GM23338 (cell line): ENCODE results near the gene CFAP77. TPM values are rescaled to one million over a fixed set of nuclear protein-coding genes. Genes with fewer than 3 reads are reported as not detected.

ENCODE experiments used
- ATAC-seq: fragments of 200-7000 bp; cut with Tn5 transposase; 3 replicates; pipeline ENCODE4 v1.9.1; 2020
- DNase-seq: peaks from one replicate; pipeline ENCODE4 v3.0.0-alpha.2; 2015; ENCODE audit warnings: low spot score
- H2AFZ ChIP-seq: fragments of 200-600 bp; sonication (generic); 2 replicates; pipeline ENCODE4 v1.8.0; 2016; ENCODE audit warnings: antibody characterized with exemption, mild to moderate bottlenecking, moderate library complexity
- H3F3A ChIP-seq: fragments of 200-600 bp; sonication (generic); replicated peaks from 2 replicates; pipeline ENCODE4 v1.8.0; 2017; ENCODE audit warnings: antibody characterized with exemption, mixed run types, low read depth
- H3K27ac ChIP-seq: fragments of 200-600 bp; sonication (generic); 2 replicates; pipeline ENCODE4 v1.6.1; 2016; ENCODE audit warnings: low read depth
- H3K27me3 ChIP-seq: fragments of 200-600 bp; sonication (generic); 2 replicates; pipeline ENCODE4 v1.8.0; 2016; ENCODE audit warnings: mild to moderate bottlenecking, mixed run types, moderate library complexity; ENCODE audit not compliant: insufficient read depth
- H3K36me3 ChIP-seq: fragments of 200-600 bp; sonication (generic); 2 replicates; pipeline ENCODE4 v1.8.0; 2016; ENCODE audit warnings: mild to moderate bottlenecking; ENCODE audit not compliant: insufficient read depth
- H3K4me1 ChIP-seq: fragments of 200-600 bp; sonication (generic); 2 replicates; pipeline ENCODE4 v1.8.0; 2016; ENCODE audit warnings: mild to moderate bottlenecking, moderate library complexity; ENCODE audit not compliant: insufficient read depth
- H3K4me2 ChIP-seq: fragments of 200-600 bp; sonication (generic); 2 replicates; pipeline ENCODE4 v1.7.1; 2017; ENCODE audit warnings: mixed run types
- H3K4me3 ChIP-seq: fragments of 200-600 bp; sonication (generic); 2 replicates; pipeline ENCODE4 v1.6.1; 2016; ENCODE audit warnings: mixed run types
- H3K79me2 ChIP-seq: fragments of 200-600 bp; sonication (generic); replicated peaks from 2 replicates; pipeline ENCODE4 v1.8.0; 2017; ENCODE audit warnings: mild to moderate bottlenecking; ENCODE audit not compliant: insufficient read depth
- H3K9me2 ChIP-seq: fragments of 200-600 bp; sonication (generic); 2 replicates; pipeline ENCODE4 v1.8.0; 2017; ENCODE audit not compliant: insufficient read depth
- H4K20me1 ChIP-seq: fragments of 200-600 bp; sonication (generic); replicated peaks from 2 replicates; pipeline ENCODE4 v1.8.0; 2017; ENCODE audit warnings: mild to moderate bottlenecking; ENCODE audit not compliant: insufficient read depth
- H3K27ac Mint-ChIP-seq: 2 replicates; pipeline ENCODE4 v1.8.0; 2020; ENCODE audit warnings: inconsistent platforms, mild to moderate bottlenecking, moderate library complexity, mixed read lengths
- H3K27me3 Mint-ChIP-seq: 3 replicates; pipeline ENCODE4 v1.8.0; 2022; ENCODE audit warnings: low read depth, mild to moderate bottlenecking, moderate library complexity, mixed read lengths, inconsistent platforms; ENCODE audit not compliant: insufficient read depth, poor library complexity
- H3K36me3 Mint-ChIP-seq: 3 replicates; pipeline ENCODE4 v1.8.0; 2021; ENCODE audit warnings: low read depth, mild to moderate bottlenecking, inconsistent platforms, moderate library complexity, mixed read lengths
- H3K4me1 Mint-ChIP-seq: 3 replicates; pipeline ENCODE4 v1.8.0; 2020; ENCODE audit warnings: mild to moderate bottlenecking, inconsistent platforms, mixed read lengths
- H3K4me3 Mint-ChIP-seq: 3 replicates; pipeline ENCODE4 v1.8.0; 2021; ENCODE audit warnings: moderate library complexity, mild to moderate bottlenecking, inconsistent platforms, mixed read lengths
- H3K9me3 Mint-ChIP-seq: 3 replicates; pipeline ENCODE4 v1.8.0; 2020; ENCODE audit warnings: moderate library complexity, mild to moderate bottlenecking, inconsistent platforms, mixed read lengths
- CREB1 ChIP-seq: fragments of 250-450 bp; sonication (Bioruptor Pico); IDR thresholded peaks from 2 replicates; pipeline ENCODE4 v1.5.0; 2020; ENCODE audit warnings: low read depth, mild to moderate bottlenecking, moderate library complexity
- EZH2 ChIP-seq: fragments of 200-600 bp; sonication (generic); IDR thresholded peaks from one replicate; pipeline ENCODE4 v1.8.0; 2017; ENCODE audit warnings: antibody characterized with exemption, mild to moderate bottlenecking, low read depth; ENCODE audit not compliant: unreplicated experiment
- JUNB ChIP-seq: IDR thresholded peaks from one replicate; pipeline ENCODE4 v1.6.1; 2016; ENCODE audit warnings: antibody characterized with exemption; ENCODE audit not compliant: unreplicated experiment
- STAT1 ChIP-seq: IDR thresholded peaks from one replicate; pipeline ENCODE4 v1.6.1; 2016; ENCODE audit warnings: antibody characterized with exemption; ENCODE audit not compliant: unreplicated experiment
- ZNF114 ChIP-seq: fragments of 250-450 bp; sonication (Bioruptor Pico); IDR thresholded peaks from 2 replicates; pipeline ENCODE4 v1.5.0; 2020; ENCODE audit warnings: mild to moderate bottlenecking, moderate library complexity
- ZNF331 ChIP-seq: fragments of 250-450 bp; sonication (Bioruptor Pico); IDR thresholded peaks from 2 replicates; pipeline ENCODE4 v1.5.0; 2020; ENCODE audit warnings: low read depth, mild to moderate bottlenecking, moderate library complexity
- polyA plus RNA-seq: library from polyadenylated mRNA; unstranded; fragments of >200 nt; fragmentation: Nextera tagmentation; extraction: Ambion mirVana; gene quantifications from 2 replicates; pipeline ENCODE4 v1.2.1, GENCODE V29; 2016
- total RNA-seq: library from RNA; depleted of rRNA; stranded (reverse); fragments of >200 nt; shearing (Covaris generic); gene quantifications from 2 replicates; pipeline ENCODE4 v1.2.3, GENCODE V29; 2014
- TF ChIP-seq, protein P1 (sequence below), 2 experiments: fragments of 200-600 bp in 1 of 2; sonication (generic) in 1 of 2; conservative IDR thresholded peaks; 2 replicates each; pipeline versions ENCODE4 v1.5.1 to v1.6.1; 2016 to 2017; ENCODE audit warnings: antibody characterized with exemption in 2 of 2, low read depth in 2 of 2, mild to moderate bottlenecking in 2 of 2, moderate library complexity in 1 of 2
- TF ChIP-seq, protein P2 (sequence below): fragments of 250-450 bp; sonication (Bioruptor Pico); IDR thresholded peaks from 2 replicates; pipeline ENCODE4 v1.5.0; 2020; ENCODE audit warnings: mild to moderate bottlenecking, moderate library complexity
- TF ChIP-seq, protein P3 (sequence below): IDR thresholded peaks from one replicate; pipeline ENCODE4 v1.6.1; 2018; ENCODE audit warnings: antibody characterized with exemption; ENCODE audit not compliant: unreplicated experiment

The CFAP77 gene
- total and polyA plus RNA-seq, 2 experiments from 2014 or later = 0.97 to 1.3 TPM

DNA sequence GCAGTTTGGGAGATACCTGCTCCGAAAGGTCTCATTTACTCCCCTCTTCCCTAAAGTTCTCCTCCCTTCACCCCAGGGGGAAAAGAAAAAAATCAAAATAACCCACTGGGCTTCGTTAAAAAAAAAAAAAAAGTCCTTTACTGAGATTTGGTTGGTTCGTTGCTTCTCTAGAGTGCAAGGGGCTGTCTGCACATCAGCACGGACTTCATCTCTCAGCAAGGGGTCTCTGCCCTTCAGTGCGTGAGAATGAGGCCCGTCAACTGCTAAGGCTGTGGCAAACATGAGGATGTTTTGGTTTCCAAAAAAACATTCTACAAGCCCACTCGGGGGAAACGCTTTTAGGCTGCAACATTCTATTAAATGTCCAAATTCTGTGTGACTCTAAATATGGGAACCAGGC is 182.4 kb downstream of the CFAP77 start:
- Mint-ChIP-seq H3K36me3 (peaks cover 18% of the 10 kb centered on the region), H3K4me3 (peak overlapping the region; percentile 66), H3K27me3 (peaks cover 56% of the 10 kb centered on the region), H3K27ac (no peak overlapping the region), H3K4me1 (peaks cover 31% of the 10 kb centered on the region), H3K9me3 (no peaks in the 10 kb centered on the region)
- Histone ChIP-seq H3K79me2 (no peaks in the 10 kb centered on the region), H3K27ac (no peak overlapping the region), H3K36me3 (no peaks in the 10 kb centered on the region), H3K4me1 (peaks cover 35% of the 10 kb centered on the region), H3K9me2 (no peaks in the 10 kb centered on the region), H4K20me1 (no peaks in the 10 kb centered on the region; the same call in 1 of the 2 replicates), H2AFZ (no peak overlapping the region), H3F3A (0 out of 2 replicates have a peak, but pooled peaks cover 13% of the 10 kb centered on the region), H3K4me3 (peak overlapping the region; percentile 58), H3K4me2 (peak overlapping the region; percentile 80), H3K27me3 (peaks cover 63% of the 10 kb centered on the region)
- ATAC-seq = no peak
- TF ChIP-seq JUNB = no peak
- TF ChIP-seq CREB1 = no peak
- no peak for TF ChIP-seq STAT1
- no peak for TF ChIP-seq ZNF114
- TF ChIP-seq EZH2 = peak; percentile 1
- peak; percentile 46 for DNase-seq

DNA sequence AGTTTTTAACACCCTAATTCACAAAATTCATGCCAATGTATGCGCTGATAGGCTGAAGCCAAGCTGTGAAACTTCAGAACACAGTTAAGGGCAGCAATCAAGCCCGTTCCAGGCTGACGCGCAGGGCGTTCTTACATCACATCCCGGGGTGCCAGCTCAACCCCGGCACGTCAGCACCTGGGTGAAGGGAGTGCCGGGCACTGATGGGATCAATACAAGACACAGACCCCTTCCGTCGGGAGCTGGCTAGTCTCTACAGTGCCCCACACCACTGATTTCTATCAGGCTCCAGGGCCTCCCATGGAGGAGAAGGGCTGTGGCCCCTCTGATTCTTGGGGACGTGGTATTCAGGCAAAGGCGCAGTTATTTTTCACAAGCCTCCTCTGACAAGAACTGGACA is 184.4 kb downstream of the CFAP77 start:
- Mint-ChIP-seq H3K36me3 (peaks cover 18% of the 10 kb centered on the region; the same call in 2 of the 3 replicates), H3K27ac (no peak overlapping the region), H3K4me3 (no peak overlapping the region), H3K4me1 (peaks cover 37% of the 10 kb centered on the region), H3K27me3 (peaks cover 38% of the 10 kb centered on the region), H3K9me3 (no peaks in the 10 kb centered on the region)
- Histone ChIP-seq H3K4me1 (peaks cover 31% of the 10 kb centered on the region), H3F3A (0 out of 2 replicates have a peak, but pooled peaks cover 10% of the 10 kb centered on the region), H3K36me3 (no peaks in the 10 kb centered on the region), H3K9me2 (no peaks in the 10 kb centered on the region), H3K79me2 (no peaks in the 10 kb centered on the region), H3K27ac (no peak overlapping the region), H3K27me3 (peaks cover 43% of the 10 kb centered on the region), H3K4me3 (no peak overlapping the region), H3K4me2 (no peak overlapping the region), H2AFZ (no peak overlapping the region), H4K20me1 (peaks cover 4% of the 10 kb centered on the region)
- ATAC-seq (no peak), DNase-seq (no peak)
- TF ChIP-seq ZNF331 (CRISPR knock-in tag) (no peak), STAT1 (no peak), EZH2 (no peak), CREB1 (no peak), ZNF114 (no peak)
- TF ChIP-seq, protein P1, sequence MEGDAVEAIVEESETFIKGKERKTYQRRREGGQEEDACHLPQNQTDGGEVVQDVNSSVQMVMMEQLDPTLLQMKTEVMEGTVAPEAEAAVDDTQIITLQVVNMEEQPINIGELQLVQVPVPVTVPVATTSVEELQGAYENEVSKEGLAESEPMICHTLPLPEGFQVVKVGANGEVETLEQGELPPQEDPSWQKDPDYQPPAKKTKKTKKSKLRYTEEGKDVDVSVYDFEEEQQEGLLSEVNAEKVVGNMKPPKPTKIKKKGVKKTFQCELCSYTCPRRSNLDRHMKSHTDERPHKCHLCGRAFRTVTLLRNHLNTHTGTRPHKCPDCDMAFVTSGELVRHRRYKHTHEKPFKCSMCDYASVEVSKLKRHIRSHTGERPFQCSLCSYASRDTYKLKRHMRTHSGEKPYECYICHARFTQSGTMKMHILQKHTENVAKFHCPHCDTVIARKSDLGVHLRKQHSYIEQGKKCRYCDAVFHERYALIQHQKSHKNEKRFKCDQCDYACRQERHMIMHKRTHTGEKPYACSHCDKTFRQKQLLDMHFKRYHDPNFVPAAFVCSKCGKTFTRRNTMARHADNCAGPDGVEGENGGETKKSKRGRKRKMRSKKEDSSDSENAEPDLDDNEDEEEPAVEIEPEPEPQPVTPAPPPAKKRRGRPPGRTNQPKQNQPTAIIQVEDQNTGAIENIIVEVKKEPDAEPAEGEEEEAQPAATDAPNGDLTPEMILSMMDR (conservative IDR thresholded peaks at IDR 0.05; ENCODE audit: low read depth in 2 of 2) = no peak
- TF ChIP-seq, protein P2, sequence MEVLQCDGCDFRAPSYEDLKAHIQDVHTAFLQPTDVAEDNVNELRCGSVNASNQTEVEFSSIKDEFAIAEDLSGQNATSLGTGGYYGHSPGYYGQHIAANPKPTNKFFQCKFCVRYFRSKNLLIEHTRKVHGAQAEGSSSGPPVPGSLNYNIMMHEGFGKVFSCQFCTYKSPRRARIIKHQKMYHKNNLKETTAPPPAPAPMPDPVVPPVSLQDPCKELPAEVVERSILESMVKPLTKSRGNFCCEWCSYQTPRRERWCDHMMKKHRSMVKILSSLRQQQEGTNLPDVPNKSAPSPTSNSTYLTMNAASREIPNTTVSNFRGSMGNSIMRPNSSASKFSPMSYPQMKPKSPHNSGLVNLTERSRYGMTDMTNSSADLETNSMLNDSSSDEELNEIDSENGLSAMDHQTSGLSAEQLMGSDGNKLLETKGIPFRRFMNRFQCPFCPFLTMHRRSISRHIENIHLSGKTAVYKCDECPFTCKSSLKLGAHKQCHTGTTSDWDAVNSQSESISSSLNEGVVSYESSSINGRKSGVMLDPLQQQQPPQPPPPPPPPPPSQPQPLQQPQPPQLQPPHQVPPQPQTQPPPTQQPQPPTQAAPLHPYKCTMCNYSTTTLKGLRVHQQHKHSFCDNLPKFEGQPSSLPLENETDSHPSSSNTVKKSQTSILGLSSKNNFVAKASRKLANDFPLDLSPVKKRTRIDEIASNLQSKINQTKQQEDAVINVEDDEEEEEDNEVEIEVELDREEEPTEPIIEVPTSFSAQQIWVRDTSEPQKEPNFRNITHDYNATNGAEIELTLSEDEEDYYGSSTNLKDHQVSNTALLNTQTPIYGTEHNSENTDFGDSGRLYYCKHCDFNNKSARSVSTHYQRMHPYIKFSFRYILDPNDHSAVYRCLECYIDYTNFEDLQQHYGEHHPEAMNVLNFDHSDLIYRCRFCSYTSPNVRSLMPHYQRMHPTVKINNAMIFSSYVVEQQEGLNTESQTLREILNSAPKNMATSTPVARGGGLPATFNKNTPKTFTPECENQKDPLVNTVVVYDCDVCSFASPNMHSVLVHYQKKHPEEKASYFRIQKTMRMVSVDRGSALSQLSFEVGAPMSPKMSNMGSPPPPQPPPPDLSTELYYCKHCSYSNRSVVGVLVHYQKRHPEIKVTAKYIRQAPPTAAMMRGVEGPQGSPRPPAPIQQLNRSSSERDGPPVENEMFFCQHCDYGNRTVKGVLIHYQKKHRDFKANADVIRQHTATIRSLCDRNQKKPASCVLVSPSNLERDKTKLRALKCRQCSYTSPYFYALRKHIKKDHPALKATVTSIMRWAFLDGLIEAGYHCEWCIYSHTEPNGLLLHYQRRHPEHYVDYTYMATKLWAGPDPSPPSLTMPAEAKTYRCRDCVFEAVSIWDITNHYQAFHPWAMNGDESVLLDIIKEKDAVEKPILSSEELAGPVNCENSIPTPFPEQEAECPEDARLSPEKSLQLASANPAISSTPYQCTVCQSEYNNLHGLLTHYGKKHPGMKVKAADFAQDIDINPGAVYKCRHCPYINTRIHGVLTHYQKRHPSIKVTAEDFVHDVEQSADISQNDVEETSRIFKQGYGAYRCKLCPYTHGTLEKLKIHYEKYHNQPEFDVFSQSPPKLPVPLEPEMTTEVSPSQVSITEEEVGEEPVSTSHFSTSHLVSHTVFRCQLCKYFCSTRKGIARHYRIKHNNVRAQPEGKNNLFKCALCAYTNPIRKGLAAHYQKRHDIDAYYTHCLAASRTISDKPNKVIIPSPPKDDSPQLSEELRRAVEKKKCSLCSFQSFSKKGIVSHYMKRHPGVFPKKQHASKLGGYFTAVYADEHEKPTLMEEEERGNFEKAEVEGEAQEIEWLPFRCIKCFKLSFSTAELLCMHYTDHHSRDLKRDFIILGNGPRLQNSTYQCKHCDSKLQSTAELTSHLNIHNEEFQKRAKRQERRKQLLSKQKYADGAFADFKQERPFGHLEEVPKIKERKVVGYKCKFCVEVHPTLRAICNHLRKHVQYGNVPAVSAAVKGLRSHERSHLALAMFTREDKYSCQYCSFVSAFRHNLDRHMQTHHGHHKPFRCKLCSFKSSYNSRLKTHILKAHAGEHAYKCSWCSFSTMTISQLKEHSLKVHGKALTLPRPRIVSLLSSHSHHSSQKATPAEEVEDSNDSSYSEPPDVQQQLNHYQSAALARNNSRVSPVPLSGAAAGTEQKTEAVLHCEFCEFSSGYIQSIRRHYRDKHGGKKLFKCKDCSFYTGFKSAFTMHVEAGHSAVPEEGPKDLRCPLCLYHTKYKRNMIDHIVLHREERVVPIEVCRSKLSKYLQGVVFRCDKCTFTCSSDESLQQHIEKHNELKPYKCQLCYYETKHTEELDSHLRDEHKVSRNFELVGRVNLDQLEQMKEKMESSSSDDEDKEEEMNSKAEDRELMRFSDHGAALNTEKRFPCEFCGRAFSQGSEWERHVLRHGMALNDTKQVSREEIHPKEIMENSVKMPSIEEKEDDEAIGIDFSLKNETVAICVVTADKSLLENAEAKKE = no peak
- TF ChIP-seq, protein P3, sequence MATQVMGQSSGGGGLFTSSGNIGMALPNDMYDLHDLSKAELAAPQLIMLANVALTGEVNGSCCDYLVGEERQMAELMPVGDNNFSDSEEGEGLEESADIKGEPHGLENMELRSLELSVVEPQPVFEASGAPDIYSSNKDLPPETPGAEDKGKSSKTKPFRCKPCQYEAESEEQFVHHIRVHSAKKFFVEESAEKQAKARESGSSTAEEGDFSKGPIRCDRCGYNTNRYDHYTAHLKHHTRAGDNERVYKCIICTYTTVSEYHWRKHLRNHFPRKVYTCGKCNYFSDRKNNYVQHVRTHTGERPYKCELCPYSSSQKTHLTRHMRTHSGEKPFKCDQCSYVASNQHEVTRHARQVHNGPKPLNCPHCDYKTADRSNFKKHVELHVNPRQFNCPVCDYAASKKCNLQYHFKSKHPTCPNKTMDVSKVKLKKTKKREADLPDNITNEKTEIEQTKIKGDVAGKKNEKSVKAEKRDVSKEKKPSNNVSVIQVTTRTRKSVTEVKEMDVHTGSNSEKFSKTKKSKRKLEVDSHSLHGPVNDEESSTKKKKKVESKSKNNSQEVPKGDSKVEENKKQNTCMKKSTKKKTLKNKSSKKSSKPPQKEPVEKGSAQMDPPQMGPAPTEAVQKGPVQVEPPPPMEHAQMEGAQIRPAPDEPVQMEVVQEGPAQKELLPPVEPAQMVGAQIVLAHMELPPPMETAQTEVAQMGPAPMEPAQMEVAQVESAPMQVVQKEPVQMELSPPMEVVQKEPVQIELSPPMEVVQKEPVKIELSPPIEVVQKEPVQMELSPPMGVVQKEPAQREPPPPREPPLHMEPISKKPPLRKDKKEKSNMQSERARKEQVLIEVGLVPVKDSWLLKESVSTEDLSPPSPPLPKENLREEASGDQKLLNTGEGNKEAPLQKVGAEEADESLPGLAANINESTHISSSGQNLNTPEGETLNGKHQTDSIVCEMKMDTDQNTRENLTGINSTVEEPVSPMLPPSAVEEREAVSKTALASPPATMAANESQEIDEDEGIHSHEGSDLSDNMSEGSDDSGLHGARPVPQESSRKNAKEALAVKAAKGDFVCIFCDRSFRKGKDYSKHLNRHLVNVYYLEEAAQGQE = no peak
